G401.6 (cell line): ENCODE results near the gene SLC9A5.
A peak's percentile ranks its signal among the peaks of the same experiment; 100 is the strongest.

Experiments
- FAIRE-seq: peaks from 2 replicates; lab custom pipeline; 2012; peaks lifted over from hg19 to GRCh38; lab: Jason Lieb, UNC

SLC9A5 gene

DNA sequence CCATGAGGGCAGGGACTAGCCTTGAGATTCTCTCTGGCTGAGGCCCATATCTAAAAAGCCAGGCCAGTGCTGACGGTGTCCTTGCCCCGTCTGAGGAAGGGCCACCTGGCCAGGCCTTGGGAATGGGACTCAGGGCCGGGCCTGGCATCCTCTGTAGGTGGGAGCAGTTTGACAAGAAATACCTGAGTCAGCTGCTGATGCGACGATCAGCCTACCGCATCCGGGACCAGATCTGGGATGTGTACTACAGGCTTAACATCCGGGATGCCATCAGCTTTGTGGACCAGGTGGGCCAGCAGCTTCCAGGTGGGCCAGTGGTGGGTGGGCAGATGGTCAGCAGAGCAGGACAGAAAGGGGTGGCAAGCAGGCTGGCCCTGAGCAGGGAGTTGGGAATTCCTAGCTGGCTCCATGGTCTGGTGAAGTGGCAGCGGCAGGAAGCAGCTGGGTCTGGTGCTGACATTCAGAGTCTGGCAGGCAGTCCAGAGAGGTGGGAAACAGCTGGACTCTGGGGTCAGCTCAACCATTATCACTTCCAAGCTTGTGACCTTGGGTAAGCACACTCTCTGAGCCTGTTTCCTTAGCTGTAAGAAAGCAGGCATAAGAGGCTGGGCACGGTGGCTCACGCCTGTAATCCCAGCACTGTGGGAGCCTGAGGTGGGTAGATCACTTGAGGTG is 9.5 kb downstream of the SLC9A5 start:
- FAIRE-seq = no peak

DNA sequence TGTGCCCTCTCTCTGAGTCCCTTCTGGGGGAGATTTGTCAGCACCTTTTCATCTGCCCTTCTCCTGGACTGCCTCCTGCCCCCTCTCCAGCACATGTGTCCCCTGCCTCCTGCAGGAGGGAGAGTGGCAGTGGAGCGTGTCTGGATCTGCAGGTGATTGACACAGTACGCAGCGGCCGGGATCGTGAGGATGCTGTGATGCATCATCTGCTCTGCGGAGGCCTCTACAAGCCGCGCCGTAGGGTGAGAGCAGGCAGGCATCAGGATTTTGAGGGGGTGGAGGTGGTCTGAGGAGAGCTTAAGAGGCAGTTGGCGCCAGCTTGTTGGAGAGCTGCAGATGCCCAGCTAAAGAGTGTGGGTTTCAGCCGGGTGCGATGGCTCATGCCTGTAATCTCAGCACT is 10.9 kb downstream of the SLC9A5 start:
- FAIRE-seq = no peak

DNA sequence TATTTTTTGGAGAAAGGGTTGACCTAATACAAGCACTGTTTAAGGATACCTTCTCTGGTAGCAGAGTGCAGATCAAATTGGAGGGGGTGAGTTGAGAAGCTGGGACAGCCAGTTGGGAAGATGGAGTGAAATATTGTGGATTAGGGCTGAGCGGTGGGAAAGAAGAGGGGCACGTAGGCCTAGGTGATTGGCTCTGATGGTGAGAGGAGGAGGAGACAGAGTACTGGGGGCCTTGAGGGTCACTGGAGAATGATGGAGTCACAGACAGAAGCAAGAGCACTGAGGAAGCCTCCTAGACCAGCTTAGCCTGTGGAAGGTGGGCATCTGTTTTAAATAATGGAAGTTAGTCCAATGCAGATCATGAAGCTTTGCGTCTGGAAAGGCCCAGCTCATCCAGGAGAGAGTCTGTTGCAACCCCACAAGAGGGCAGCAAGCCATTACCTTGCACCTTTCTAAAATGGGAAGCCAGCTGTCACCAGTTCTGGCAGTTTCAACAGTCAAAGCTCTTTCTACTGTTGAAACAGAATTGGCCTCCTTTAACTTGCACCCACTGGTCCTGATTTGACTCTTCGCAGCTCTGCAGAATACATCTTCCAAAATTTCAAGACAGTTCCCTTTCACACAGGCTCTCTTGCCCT is 11.8 kb downstream of the SLC9A5 start:
- peak; percentile 76 for FAIRE-seq

DNA sequence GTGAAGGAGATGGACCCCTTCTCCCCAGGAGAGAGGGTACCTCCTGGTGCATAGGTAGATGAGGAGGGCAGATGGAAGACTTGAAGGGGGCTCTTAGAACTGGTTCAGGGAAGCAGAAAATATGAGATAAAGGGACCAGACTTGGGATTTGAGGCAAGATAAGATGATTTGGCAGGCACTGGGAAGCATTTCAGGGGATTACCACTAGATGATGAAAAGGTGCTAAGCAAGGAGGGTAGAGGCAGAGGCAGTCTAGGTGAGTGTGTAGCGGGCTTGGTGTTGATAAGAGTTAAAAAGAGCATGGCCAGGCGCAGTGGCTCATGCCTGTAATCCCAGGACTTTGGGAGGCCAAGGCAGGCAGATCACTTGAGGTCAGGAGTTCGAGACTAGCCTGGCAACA is 14.4 kb downstream of the SLC9A5 start:
- FAIRE-seq = no peak

DNA sequence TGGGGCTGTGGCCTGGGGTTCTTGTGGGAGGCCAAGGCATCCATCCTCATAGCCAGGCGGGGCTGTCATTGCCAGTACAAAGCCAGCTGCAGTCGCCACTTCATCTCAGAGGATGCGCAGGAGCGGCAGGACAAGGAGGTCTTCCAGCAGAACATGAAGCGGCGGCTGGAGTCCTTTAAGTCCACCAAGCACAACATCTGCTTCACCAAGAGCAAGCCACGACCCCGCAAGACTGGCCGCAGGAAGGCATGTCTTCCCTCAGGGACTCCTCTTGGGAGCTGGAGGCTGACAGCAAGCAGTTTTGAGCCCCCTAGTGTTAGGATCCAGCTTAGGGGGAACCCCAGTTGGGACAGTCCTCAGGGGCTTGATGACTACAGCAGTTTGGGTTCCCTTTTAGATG is 15.5 kb downstream of the SLC9A5 start:
- FAIRE-seq = no peak

DNA sequence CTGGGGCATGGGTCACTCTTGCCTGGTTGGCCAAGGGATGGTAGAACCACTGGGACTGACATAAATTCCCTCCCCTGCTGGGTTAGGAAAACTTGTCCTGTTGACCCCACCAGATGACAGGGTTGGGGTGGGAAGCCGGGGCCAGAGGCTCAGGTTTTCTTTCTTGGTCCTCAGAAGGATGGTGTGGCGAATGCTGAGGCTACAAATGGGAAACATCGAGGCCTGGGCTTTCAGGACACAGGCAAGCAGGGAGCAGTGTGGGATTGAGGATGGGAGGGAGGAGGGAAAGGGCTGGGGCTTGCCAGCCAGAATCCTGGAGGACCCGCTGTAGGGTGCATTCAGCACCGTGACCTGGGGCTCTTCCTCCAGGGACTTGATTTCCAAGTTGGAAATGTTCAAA is 16.1 kb downstream of the SLC9A5 start:
- FAIRE-seq = no peak

DNA sequence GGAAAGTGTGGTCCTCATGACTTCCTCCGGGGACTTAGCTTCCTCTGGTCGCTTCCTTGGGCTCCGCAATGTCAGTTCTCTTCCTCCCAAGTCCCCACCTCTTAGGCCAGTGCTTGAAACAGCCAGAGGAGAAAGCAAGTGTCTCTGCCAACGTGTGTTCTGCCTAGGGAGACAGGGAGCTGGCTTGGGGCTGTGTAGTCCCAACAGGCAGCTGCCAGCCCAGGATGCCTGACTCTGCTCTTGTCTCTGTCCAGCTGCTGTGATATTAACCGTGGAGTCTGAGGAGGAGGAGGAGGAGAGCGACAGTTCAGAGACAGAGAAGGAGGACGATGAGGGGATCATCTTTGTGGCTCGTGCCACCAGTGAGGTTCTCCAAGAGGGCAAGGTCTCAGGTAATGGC is 17.1 kb downstream of the SLC9A5 start:
- no peak for FAIRE-seq

DNA sequence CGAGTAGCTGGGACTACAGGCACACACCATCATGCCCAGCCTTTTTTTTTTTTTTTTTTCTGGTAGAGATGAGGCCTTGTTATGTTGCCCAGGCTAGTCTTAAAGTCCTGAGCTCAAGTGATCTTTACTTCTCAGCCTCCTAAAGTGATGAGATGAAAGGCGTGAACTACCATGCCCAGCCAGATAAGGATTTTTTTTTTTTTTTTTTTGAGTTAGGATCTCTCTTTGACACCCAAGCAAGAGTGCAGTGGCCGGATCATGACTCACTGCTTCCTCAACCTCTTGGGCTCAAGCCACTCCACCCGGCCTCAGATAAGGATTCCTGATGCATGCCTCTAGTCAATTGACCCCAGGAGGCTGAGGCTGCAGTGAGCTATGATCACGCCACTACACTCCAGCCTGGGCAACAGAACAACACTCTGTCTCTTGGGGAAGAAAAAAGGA is 19.4 kb downstream of the SLC9A5 start:
- FAIRE-seq = no peak

DNA sequence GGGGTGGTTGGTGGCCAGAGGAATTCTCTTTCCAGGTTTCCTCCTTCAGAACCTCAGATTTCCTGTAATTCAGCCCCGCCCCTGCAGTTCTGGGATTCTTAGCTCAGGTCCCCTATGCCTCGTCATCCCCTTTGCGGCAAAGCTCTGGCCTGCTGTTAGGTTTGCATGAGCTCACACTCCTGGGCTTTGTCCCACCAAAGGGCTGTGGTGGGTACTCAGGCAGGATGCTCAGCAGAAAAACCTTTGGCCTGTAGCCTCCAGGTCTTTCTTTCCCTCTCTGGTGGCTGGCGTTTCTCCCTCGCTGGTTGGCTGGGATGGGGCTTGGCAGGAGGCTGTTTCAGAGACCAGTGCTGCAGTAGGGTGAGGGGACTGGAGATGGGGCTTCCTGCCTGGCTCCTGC is 21.0 kb downstream of the SLC9A5 start:
- FAIRE-seq = no peak

DNA sequence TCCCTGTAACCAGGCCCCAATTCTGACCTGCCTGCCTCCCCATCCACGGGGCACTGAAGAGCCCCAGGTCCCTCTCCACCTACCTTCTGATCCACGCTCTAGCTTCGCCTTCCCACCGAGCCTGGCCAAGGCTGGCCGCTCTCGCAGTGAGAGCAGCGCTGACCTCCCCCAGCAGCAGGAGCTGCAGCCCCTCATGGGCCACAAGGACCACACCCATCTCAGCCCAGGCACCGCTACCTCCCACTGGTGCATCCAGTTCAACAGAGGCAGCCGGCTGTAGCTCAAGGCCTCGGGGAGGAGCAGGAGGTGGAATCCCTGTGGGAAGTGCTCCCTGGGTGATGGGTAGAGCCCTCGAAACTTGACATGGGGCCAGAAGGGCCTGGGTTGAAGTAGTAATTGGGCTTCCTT is 22.2 kb downstream of the SLC9A5 start:
- FAIRE-seq = no peak

DNA sequence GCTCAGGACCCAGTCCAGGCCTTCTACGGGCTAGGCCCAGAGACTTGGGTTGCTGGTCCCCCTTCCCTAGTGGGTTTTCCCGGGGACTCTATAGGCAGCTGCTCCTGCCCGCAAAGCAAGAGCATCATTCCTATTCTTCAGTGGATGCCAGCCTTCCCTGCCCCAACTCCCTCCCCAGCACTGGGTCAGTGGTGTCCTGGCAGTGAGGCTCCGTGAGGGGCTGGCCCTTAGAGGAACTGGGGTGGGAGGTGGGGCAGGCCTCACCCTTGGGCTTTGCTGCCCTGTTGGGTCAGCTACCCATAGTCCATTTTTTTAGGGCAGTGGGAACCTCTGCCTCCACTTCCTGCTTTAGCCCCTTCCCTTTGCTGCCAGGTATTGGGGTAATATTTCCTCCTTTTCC is 22.7 kb downstream of the SLC9A5 start:
- no peak for FAIRE-seq

DNA sequence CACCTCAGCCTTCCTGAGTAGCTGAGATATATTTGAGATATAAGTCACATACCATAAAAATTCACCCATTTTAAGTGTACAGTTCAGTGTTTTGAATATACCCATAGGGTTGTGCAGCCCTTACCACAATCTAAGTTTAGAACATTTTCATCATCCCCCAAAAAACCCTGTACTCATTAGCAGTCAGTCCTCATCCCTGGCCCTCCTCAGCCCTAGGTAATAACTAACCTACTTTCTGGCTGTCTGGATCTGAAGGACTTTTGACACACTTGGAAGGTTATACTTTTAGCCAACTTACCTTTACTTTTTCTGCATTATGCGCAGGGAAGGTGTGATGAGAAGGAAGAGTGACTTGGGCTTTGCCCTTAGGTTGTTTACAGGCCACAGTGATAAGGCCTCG is 26.5 kb downstream of the SLC9A5 start:
- FAIRE-seq = no peak

DNA sequence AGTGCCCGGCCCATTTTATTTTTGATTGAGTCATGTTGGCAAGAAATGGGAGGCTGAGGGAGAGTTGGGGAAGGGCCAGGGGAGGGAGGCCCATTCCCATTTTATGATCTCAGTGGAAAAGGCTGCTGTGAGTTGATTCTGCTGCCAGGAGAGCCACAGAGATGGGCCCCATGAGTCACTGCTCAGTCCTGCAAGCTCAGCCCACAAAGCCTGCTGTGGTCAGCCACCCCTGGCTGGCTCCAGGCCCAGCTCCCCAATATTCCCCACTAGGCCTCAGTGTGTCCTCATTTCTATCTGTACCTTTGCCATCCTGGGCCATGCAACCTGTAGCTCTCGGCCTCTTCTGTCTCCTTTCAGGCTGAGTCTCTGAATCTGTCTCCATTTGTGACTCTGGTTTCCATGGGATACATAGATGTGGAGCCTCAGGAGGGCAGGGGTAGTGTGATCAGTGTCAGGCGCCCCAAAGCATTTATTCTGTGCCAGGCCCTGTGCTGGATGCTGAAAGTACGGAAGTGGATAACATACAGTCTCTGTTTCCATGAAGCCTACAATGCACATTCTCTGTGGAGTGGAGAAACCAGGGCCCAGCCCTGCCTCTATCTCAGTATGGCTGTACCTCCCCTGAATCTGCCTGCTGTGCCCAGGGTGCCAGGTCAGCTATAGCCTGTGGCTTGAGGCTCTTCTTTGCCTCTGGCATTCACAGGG is 28.7 kb downstream of the SLC9A5 start:
- no peak for FAIRE-seq

DNA sequence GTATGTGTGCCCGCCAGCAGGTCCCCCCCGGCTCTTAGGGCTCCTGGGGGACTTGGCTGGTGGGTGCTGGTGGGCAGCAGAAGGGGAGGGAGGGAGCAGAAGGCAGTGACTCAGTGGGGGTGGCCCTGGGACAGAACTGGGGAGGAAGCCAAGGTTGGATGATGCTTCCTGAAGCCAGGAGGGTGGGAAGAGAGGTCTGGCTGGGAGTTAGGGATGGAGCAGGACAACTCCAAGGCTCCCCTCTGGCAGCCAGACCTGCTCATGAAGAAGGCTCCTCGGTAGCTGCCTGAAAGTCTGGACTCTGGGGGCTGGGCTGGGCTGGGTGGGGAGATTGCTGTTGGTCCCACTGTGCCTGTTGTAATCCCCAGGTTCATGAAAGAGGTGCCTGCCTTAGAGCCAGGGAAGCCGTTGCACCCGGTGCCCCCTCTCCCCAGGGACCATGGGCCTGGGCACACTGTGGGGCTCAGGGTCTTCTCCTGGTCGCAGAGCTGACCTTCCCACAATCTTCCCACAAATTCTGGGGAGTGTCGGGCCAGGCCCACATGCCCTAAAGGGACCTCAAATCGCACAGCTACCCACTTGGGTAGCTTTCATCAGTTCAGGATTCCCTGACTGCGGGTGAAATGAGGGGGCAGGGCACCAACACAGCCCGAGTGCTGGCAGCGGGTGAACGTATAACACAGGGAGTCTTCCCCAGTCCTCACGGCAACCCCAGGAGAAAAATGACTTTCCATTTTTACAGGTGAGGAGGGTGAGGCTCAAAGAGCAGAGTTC is 29.4 kb downstream of the SLC9A5 start:
- FAIRE-seq = no peak

DNA sequence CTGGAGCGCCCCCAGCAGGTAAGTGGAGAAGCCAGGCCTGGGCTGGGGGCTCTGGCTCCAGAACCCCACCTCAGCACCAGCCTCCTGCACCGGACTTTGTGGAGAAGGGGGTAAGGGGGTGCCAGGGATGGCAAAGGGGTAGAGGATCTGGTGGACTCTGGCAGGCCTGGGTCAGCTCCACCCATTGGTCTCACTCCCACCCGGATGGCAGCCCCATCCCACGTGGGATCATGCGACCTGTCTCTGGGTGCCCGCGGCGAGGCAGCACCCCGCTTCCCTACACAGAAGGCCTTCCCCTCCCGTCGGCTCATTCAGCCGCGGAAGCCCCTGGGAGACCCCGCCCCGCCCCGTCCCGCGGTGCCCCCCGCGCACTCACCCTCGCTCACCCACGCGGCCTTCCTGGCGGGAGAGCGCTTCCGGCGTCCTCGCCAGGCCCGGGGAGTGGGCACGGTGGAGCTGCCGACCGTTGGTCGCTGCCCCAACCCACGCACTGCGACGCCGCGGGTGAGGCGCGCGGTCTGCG is 30.1 kb downstream of the SLC9A5 start:
- no peak for FAIRE-seq

DNA sequence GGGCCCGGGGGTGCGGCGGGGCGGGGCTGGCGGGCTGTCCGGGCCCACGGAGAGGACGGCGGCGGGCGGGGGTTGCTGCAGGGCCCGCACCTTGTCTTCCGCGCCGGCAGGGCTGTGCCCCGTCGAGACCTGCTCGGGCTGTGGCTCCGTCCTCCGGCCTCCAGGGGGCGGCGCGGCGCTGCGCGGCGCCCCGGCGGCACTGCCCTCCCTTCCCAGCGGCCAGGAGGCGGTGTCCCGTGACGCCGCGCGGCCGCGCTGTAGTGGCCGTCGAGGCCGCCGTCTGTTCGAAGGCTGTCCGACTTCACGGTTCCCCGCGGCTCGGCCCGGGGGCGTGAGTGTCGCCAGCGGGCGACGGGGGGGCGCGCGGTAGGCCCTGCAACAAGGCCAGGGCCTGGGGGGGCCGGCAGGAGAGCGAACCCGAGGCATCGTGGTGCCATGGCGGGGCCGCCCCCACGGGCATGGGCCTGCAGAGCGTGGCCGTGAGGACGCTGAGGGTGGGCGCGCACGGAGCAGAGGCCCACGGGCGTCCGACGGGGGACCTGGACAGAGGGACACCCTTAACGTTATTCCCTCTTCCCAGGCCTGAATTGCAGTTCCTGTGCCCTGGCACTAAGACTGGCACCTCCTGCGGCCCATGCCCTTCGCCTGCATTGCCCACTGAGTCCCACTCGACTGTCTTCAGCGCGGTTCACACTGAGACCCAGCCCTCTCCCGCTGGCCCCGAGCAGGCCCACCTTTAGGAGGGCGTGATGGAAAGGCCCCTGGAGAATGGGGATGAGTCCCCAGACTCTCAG is 30.7 kb downstream of the SLC9A5 start, which contains the start of gene PLEKHG4:
Gene PLEKHG4, plus strand, starts transcription at position 237 of the 794 bp plus-strand sequence. Its CDS starts 513 bp downstream, at position 750.
- FAIRE-seq = no peak

DNA sequence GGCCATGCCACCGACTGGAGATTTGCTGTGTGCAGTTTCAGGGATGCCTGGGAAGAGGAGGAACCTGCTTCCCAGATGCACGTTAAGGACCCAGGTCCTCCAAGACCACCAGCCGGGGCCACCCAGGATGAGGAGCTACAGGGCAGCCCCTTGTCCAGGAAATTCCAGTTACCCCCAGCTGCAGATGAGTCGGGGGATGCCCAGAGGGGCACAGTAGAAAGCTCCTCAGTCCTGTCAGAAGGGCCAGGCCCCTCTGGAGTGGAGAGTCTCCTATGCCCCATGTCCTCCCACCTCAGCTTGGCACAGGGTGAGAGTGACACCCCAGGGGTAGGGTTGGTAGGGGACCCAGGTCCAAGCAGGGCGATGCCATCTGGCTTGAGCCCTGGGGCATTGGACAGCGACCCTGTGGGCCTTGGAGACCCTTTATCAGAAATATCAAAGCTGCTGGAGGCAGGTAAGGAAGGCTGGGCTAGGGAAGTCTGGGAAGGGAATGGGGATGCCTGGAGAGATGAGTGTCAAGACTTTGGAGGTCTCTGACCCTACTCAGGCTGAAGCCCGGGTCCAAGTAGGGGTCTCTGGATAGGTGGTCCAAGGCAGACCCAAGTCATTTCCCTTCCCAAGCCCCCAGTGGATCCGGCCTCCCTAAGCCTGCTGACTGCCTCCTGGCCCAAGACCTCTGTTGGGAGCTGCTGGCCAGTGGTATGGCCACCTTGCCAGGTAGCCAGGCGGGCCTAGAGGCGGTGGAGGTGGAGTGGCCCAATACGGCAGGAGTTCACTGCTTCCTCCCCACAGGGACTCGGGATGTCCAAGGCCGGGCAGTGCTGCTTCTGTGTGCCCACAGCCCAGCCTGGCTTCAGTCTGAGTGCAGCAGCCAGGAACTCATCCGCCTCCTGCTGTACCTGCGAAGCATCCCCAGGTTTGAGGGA is 31.6 kb downstream of the SLC9A5 start:
- no peak for FAIRE-seq

DNA sequence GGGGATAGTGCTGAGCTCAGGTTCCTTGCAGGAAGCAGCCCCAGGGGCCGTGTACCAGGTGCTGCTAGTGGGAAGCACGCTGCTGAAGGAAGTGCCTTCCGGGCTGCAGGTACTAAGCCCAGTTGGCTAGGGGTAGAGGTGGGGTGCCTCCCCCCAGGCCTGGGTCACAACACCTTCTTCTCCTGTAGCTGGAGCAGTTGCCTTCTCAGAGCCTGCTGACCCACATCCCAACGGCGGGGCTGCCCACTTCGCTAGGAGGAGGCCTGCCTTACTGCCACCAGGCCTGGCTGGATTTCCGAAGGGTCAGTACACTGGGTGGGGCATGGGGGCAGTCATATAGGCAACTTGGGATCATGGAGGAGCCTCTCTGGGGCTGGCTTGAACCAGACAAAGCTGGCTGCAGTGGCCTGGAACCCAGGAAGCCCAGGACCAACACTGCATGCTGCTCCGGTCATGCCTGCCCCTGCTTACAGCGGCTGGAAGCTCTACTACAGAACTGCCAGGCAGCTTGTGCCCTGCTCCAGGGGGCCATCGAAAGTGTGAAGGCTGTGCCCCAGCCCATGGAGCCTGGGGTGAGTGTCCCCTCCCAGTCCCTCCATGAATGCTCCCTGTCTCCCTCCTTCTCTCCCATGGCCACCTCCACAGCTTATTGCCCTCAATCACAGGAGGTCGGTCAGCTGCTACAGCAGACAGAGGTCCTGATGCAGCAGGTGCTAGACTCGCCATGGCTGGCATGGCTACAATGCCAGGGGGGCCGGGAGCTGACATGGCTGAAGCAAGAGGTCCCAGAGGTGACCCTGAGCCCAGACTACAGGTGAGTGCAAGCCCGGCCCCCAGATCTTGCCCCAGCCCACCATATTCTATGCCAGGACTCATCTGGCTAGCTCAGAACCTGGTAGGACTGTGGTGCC is 33.0 kb downstream of the SLC9A5 start:
- no peak for FAIRE-seq

DNA sequence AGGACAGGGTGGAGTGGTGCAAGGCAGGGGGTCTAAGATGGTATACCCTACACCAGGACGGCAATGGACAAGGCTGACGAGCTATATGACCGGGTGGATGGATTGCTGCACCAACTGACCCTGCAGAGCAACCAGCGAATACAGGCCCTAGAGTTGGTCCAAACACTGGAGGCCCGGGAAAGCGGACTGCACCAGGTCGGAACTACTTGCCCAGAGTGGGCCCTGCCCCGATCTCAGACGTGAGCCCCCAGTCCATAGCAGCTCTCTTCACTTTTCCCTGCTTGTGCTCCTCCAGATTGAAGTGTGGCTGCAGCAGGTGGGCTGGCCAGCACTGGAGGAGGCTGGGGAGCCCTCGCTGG is 33.6 kb downstream of the SLC9A5 start:
- no peak for FAIRE-seq
